T-helper 1 cell (primary cell): ENCODE measurements around the gene UGT1A8.
"Not testable (repeated sequence)": the region's sequence is repeated elsewhere in the genome, so short reads cannot be mapped to it uniquely, and the experiment has no call there.

Experiments
- DNase-seq, 5 donors: peaks; one replicate each; pipeline ENCODE4 v3.0.0-alpha.2; 2012 to 2020
- total RNA-seq, 4 donors: gene quantifications; one replicate each; lab custom pipeline; 2026; lab: John Stamatoyannopoulos, UW

UGT1A8 gene
- 0 reads per million in 4 donors for total RNA-seq

GRCh38 chr2:233617476-233617875 lies at the start of gene UGT1A8:
UGT1A8 (plus strand) TSS chr2:233617633; CDS start chr2:233617708, 75 bp downstream.
- DNase-seq = not testable (repeated sequence)

DNA sequence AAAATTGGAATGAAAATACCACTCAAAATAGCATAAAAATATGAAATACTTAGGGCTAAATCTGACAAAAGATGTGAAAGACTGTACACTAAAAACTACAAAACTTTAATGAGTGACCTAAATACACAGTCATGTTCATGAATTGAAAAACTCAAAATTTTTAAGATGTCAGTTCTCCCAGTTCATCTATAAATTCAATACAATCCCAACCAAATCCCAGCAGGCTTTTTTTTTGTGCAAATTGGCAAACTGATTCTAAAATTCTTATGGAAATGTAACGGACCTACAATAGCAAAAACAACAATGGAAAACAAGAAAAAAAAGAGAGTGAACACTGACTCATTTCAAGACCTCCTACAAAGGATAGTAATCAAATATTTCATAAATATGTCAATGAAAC lies 46.4 kb upstream of the UGT1A8 start:
- DNase-seq = no peak

DNA sequence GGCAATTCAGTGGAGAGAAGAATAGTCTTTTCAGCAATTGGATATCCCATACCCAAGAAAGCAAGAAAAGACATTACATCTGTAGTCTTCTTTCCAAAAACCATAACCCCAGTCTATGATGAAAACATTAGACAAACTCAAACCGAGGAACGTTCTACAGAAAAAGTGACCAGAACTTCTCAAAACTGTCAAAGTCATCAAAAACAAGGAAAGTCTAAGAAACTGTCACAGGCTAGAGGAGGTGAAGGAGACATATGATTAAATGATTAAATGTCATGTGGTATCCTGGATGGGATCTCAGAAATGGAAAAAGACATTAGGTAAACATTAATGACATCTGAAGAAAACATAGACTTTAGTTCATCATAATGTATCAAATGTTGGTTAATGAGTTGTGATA lies 46.0 kb upstream of the UGT1A8 start:
- DNase-seq = no peak

- DNase-seq = no peak
These were observed 45.0 kb upstream of the UGT1A8 start for GRCh38 chr2:233572468-233572867.

- not testable (repeated sequence) for DNase-seq
These were observed 40.1 kb upstream of the UGT1A8 start for GRCh38 chr2:233577341-233577740.

DNA sequence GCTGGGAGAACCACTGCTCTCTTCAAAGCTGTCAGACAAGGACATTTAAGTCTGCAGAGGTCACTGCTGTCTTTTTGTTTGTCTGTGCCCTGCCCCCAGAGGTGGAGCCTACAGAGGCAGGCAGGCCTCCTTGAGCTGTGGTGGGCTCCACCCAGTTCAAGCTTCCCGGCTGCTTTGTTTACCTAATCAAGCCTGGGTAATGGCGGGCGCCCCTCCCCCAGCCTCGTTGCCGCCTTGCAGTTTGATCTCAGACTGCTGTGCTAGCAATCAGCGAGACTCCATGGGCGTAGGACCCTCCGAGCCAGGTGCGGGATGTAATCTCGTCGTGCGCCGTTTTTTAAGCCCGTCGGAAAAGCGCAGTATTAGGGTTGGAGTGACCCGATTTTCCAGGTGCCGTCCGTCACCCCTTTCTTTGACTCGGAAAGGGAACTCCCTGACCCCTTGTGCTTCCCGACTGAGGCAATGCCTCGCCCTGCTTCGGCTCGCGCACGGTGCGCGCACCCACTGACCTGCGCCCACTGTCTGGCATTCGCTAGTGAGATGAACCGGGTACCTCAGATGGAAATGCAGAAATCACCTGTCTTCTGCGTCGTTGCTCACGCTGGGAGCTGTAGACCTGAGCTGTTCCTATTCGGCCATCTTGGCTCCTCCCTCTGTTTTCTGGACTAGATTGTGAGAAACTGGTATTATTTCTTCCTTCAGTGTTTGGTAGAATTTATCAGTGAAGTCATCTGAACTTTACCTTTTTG lies 34.0 kb upstream of the UGT1A8 start:
- DNase-seq = not testable (repeated sequence)

GRCh38 chr2:233584210-233584609 lies 33.2 kb upstream of the UGT1A8 start:
- DNase-seq = no peak

DNA sequence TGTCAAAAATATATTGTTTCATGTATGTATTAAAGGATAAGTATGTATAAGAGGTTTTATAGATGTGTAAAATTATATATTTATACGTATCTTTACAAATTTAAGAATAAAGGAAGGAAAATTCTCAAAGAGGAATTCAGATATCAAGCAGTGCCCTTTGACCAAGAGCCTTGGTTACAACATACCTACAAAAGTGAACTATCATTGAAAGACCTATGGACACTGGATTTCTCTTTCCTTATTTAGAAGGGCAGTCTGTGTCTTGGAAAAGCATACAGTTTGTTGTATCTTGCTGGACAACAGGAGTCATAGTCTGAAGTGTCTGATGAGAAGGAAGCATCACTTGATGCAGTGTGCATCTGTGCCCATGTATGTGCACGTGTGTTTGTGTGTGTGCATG lies 29.0 kb upstream of the UGT1A8 start:
- no peak for DNase-seq

GRCh38 chr2:233592706-233593105 lies 24.7 kb upstream of the UGT1A8 start:
- not testable (repeated sequence) for DNase-seq

- no peak for DNase-seq
These were observed 24.2 kb upstream of the UGT1A8 start for GRCh38 chr2:233593201-233593600.

GRCh38 chr2:233597522-233597921 lies 19.9 kb upstream of the UGT1A8 start:
- DNase-seq = no peak

DNA sequence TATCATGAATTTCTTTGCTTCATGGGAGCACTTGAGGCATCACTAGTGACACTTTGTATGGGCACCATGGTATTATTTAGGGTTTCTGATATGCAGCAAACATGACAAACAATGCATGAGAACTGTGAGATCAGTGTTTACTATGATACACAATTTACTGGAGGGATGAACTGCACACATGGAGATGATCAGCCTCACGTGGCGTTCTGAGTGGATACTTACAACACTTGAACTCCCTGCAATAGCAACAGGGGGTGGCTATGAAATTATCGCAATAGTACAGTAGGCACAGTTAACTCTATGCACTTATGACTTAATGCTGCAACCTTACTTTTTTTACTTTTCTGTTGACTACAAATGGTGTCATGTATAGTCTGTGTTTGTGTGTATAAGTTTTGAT lies 18.5 kb upstream of the UGT1A8 start:
- DNase-seq = no peak

DNA sequence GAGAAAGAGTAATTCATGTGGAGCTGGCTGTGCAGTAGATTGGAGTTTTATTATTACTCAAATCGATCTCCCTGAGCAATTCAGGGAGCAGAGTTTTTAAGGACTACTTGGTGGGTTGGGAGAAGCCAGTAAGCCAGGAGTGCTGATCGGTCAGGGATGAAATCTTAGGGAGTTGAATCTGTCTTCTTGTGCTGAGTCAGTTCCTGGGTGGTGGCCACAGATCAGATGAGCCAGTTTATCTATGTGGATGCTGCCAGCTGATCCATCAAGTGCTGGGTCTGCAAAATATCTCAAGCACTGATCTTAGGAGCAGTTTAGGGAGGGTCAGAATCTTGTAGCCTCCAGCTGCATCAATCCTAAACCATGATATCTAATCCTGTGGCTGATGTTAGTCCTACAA lies 17.0 kb upstream of the UGT1A8 start:
- no peak for DNase-seq

DNA sequence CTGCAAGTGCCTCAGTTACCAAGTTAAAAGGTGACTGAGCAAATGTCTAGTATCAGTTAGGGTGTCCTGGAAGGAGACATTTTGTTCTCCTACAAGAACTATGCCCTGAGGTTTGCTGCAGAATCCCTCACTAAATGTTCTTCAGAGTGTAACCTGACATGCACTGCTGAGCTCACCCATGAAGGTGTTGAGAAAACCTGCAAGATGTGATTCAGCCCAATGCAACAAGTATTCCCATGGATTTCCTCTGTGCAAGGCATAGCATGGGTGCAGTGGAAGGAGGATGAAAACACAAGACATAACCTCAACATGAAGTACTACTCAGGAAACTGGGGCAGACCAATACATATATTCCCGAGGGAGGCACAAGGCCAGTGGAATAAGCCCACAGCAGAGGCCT lies 15.4 kb upstream of the UGT1A8 start:
- no peak for DNase-seq

- DNase-seq = no peak
These were observed 13.9 kb upstream of the UGT1A8 start for GRCh38 chr2:233603520-233603919.

GRCh38 chr2:233604826-233605225 lies 12.6 kb upstream of the UGT1A8 start:
- no peak for DNase-seq

DNA sequence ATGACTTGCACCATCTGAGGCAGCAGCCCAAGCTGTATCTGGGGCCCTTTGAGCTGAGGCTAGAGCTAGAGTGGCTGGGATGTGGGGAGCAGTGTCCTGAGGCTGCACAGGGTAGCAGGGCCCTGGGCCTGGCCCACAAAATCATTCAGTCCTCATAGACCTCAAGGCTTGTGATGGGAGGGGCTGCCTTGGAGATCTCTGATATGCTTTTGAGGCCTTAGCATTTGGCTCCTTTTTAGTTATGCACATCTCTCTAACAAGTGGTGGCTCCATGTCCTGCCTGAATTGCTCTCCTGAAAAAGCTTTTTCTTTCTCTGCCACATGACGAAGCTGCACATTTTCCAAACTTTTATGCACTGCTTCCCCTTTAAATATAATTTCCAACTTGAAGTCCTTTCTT lies 11.8 kb upstream of the UGT1A8 start:
- no peak for DNase-seq

DNA sequence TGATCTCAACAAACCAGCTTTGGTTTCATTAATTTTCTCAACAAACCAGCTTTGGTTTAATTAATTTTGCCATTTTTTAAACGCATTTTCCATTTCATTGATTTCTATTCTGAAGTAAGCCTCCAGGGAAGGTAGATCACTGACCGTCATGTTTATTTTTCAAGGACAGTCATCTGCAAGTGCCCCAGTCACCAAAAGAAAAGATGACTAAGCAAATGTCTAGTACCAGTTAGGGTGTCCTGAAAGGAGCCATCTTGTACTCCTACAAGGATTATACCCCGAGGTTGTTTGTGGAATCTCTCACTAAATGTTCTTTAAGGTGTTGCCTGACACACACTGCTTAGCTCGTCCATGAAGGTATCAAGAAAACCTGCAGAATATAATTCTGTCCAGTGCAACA lies 6.1 kb upstream of the UGT1A8 start:
- DNase-seq = no peak

GRCh38 chr2:233620204-233620603 lies 2.8 kb downstream of the UGT1A8 start:
- no peak for DNase-seq

DNA sequence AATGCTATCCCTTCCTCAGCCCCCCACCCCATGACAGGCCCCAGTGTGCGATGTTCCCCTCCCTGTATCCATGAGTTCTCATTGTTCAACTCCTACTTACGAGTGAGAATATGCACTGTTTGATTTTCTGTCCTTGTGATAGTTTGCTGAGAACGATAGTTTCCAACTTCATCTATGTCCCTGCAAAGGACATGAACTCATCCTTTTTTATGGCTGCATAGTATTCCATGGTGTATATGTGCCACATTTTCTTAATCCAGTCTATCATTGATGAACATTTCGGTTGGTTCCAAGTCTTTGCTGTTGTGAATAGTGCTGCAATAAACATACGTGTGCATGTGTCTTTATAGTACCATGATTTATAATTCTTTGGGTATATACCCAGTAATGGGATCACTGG lies 4.4 kb downstream of the UGT1A8 start:
- DNase-seq = not testable (repeated sequence)

- DNase-seq = no peak
These were observed 10.0 kb downstream of the UGT1A8 start for GRCh38 chr2:233627331-233628025.

- DNase-seq = not testable (repeated sequence)
These were observed 18.9 kb downstream of the UGT1A8 start, which contains the start of gene UGT1A10 for GRCh38 chr2:233636306-233636705. UGT1A10 (plus strand) TSS chr2:233636448; CDS start chr2:233636523, 75 bp downstream.

DNA sequence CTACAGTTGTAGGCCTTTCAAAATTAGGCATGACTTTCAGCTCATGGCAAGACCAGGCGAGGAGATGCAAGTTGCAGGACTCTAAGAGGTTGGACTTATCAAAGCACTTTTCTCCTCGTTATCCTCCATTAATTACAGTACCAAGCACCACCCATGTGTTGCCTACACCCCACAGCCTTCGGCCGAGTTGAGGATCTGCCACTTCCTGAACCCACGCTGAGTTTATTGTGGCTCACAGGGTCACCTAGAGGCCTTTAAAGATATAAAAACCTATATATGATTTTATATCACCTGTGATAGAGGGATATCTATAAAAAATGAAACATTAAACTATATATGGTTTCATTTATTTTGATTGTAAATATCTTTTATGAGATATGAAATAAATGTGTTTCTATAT lies 21.4 kb downstream of the UGT1A8 start:
- no peak for DNase-seq

GRCh38 chr2:233639860-233640259 lies 22.4 kb downstream of the UGT1A8 start:
- no peak for DNase-seq
